IPS-NIHi7 (cell line): ENCODE results near the gene HAVCR2.
A peak's percentile ranks its signal among the peaks of the same experiment; 100 is the strongest.
"Not testable (repeated sequence)": the region's sequence is repeated elsewhere in the genome, so short reads cannot be mapped to it uniquely, and the experiment has no call there.

ENCODE experiments used
- DNase-seq: peaks from one replicate; pipeline ENCODE4 v3.0.0; 2012; ENCODE audit warnings: mixed read lengths; ENCODE audit errors: extremely low spot score

The HAVCR2 gene

GRCh38 chr5:157088342-157088990 lies 20.4 kb downstream of the HAVCR2 start:
- no peak for DNase-seq

GRCh38 chr5:157086751-157087359 lies 22.0 kb downstream of the HAVCR2 start:
- DNase-seq: no peak

- DNase-seq: no peak
These were observed 22.9 kb downstream of the HAVCR2 start for GRCh38 chr5:157085930-157086329.

GRCh38 chr5:157080286-157080685 lies 28.6 kb downstream of the HAVCR2 start:
- DNase-seq: no peak

- no peak for DNase-seq
These were observed 32.3 kb downstream of the HAVCR2 start for GRCh38 chr5:157076558-157076957.

GRCh38 chr5:157072508-157072907 lies 36.3 kb downstream of the HAVCR2 start:
- no peak for DNase-seq

GRCh38 chr5:157069949-157070348 lies 38.9 kb downstream of the HAVCR2 start:
- DNase-seq: no peak

- DNase-seq: no peak
These were observed 40.1 kb downstream of the HAVCR2 start for GRCh38 chr5:157068785-157069184.

- no peak for DNase-seq
These were observed 40.5 kb downstream of the HAVCR2 start for GRCh38 chr5:157068339-157068738.

GRCh38 chr5:157067005-157067404 lies 41.8 kb downstream of the HAVCR2 start:
- no peak for DNase-seq

- DNase-seq: no peak
These were observed 42.8 kb downstream of the HAVCR2 start for GRCh38 chr5:157066080-157066479.

- DNase-seq: no peak
These were observed 44.9 kb downstream of the HAVCR2 start for GRCh38 chr5:157063776-157064430.

- DNase-seq: no peak
These were observed 49.0 kb downstream of the HAVCR2 start for GRCh38 chr5:157059891-157060290.

GRCh38 chr5:157059093-157059539 lies 49.7 kb downstream of the HAVCR2 start, which contains the start of gene HAVCR1:
TSS of gene HAVCR1 (minus strand) at chr5:157059116. CDS start at chr5:157057943, 1,173 bp downstream.
- DNase-seq: no peak

GRCh38 chr5:157057459-157058370 lies 51.1 kb downstream of the HAVCR2 start:
- DNase-seq: no peak

- DNase-seq: not testable (repeated sequence)
These were observed 52.0 kb downstream of the HAVCR2 start for GRCh38 chr5:157056848-157057247.

- DNase-seq: no peak
These were observed 57.1 kb downstream of the HAVCR2 start for GRCh38 chr5:157051604-157052245.

- DNase-seq: no peak
These were observed 58.8 kb downstream of the HAVCR2 start for GRCh38 chr5:157050050-157050449.

GRCh38 chr5:157049605-157050004 lies 59.2 kb downstream of the HAVCR2 start:
- peak; percentile 50 for DNase-seq

- DNase-seq: no peak
These were observed 60.9 kb downstream of the HAVCR2 start for GRCh38 chr5:157047898-157048297.

- not testable (repeated sequence) for DNase-seq
These were observed 61.8 kb downstream of the HAVCR2 start for GRCh38 chr5:157047016-157047415.
